Breast epithelium (tissue), 3 donors: ENCODE data around the gene RERE.

Source experiments
- POLR2AphosphoS5 ChIP-seq, 3 donors: sonication (generic); formaldehyde crosslinking; IDR thresholded peaks; one replicate each; pipeline ENCODE4 v1.6.1; 2017; ENCODE audit warnings: antibody characterized with exemption in 3 of 3
- TF ChIP-seq, protein P1 (sequence below), 3 donors: fragments of 450-650 bp; IDR thresholded peaks; one replicate each; pipeline ENCODE4 v1.5.1; 2016 to 2017; ENCODE audit warnings: antibody characterized with exemption in 3 of 3, mild to moderate bottlenecking in 3 of 3, moderate library complexity in 3 of 3

DNA sequence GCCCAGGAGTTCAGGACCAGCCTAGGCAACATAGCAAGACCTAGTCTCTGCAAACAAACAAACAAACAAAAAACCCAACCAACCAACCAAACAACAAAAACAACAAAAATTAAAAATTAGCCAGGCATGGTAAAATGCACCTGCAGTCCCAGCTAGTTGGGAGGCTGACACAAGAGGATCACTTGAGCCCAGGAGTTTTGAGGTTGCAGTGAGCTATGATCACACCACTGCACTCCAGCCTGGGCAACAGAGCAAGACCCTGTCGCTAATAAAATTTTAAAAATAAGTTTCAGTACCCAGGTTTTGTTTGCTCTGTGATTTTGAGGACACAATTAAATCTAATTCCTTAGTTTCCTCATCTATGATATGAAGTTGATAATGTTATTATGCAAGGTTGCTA is 298.3 kb downstream of the RERE start:
- TF ChIP-seq, protein P1, sequence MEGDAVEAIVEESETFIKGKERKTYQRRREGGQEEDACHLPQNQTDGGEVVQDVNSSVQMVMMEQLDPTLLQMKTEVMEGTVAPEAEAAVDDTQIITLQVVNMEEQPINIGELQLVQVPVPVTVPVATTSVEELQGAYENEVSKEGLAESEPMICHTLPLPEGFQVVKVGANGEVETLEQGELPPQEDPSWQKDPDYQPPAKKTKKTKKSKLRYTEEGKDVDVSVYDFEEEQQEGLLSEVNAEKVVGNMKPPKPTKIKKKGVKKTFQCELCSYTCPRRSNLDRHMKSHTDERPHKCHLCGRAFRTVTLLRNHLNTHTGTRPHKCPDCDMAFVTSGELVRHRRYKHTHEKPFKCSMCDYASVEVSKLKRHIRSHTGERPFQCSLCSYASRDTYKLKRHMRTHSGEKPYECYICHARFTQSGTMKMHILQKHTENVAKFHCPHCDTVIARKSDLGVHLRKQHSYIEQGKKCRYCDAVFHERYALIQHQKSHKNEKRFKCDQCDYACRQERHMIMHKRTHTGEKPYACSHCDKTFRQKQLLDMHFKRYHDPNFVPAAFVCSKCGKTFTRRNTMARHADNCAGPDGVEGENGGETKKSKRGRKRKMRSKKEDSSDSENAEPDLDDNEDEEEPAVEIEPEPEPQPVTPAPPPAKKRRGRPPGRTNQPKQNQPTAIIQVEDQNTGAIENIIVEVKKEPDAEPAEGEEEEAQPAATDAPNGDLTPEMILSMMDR (IDR thresholded peaks at IDR 0.05): no peak
- TF ChIP-seq POLR2AphosphoS5 (IDR thresholded peaks at IDR 0.05): no peak
